Urinary bladder (tissue), 4 donors: ENCODE data around the gene ELK4. TPM values are rescaled to one million over a fixed set of nuclear protein-coding genes. Genes with fewer than 3 reads are reported as not detected.
A peak's percentile ranks its signal among the peaks of the same experiment; 100 is the strongest.

Source experiments
- DNase-seq: peaks from one replicate; pipeline ENCODE4 v3.0.0-alpha.2; 2015; ENCODE audit errors: extremely low spot score
- H3K27ac ChIP-seq: one replicate; pipeline ENCODE4 v1.5.1; 2013; ENCODE audit warnings: low read depth, mild to moderate bottlenecking, moderate library complexity
- H3K36me3 ChIP-seq: one replicate; pipeline ENCODE4 v1.6.1; 2013; ENCODE audit warnings: mild to moderate bottlenecking, moderate library complexity; ENCODE audit not compliant: insufficient read depth
- H3K4me1 ChIP-seq: one replicate; pipeline ENCODE4 v1.6.1; 2013; ENCODE audit warnings: mild to moderate bottlenecking, moderate library complexity; ENCODE audit not compliant: insufficient read depth
- H3K4me3 ChIP-seq: one replicate; pipeline ENCODE4 v1.5.1; 2013; ENCODE audit warnings: low read depth, low read length
- WGBS: extraction: QIAGEN DNeasy Blood & Tissue Kit; methylation state at CpG from one replicate; pipeline ENCODE4 v1.1.7; 2013; 5-methylcytosine and 5-hydroxymethylcytosine counted together
- polyA plus RNA-seq: library from polyadenylated mRNA; stranded (reverse); fragments of 200-250 nt; gene quantifications from one replicate; pipeline ENCODE4 v1.2.3, GENCODE V29; 2013
- total RNA-seq: library from RNA; depleted of rRNA; stranded (reverse); fragments of >200 nt; gene quantifications from one replicate; pipeline ENCODE4 v1.2.3, GENCODE V29; 2014
- donor health status: healthy with polysubstance abuse.
- donor health status: healthy.

ELK4 gene
- total and polyA plus RNA-seq, 2 donors: 5.6 to 41.9 TPM

- H3K27ac ChIP-seq: peak overlapping the region; percentile 100
- H3K36me3 ChIP-seq: no peaks in the 10 kb centered on the region
- peak overlapping the region; percentile 98 for H3K4me3 ChIP-seq
- WGBS: 11% methylated on average over 3 of the region's 3 CpGs
- no peak for DNase-seq
- no peaks in the 10 kb centered on the region for H3K4me1 ChIP-seq
Observed at GRCh38 chr1:205630651-205631009, 1.2 kb downstream of the ELK4 start.

- peak; percentile 40 for DNase-seq
- Histone ChIP-seq H3K4me1 (no peaks in the 10 kb centered on the region), H3K27ac (peak overlapping the region; percentile 100), H3K36me3 (peaks cover 1% of the 10 kb centered on the region), H3K4me3 (no peak overlapping the region)
- WGBS: 13% methylated on average over 3 of the region's 3 CpGs
Observed at GRCh38 chr1:205630241-205630640, 1.6 kb downstream of the ELK4 start.

GRCh38 chr1:205629751-205630150 is 2.1 kb downstream of the ELK4 start:
- DNase-seq: no peak
- H3K4me3 ChIP-seq: no peak overlapping the region
- no peaks in the 10 kb centered on the region for H3K4me1 ChIP-seq
- H3K27ac ChIP-seq: no peak overlapping the region
- 75% methylated on average over 6 of the region's 6 CpGs for WGBS
- H3K36me3 ChIP-seq: peaks cover 2% of the 10 kb centered on the region

GRCh38 chr1:205627956-205628355 is 3.9 kb downstream of the ELK4 start:
- Histone ChIP-seq H3K4me3 (no peak overlapping the region), H3K27ac (no peak overlapping the region), H3K36me3 (peaks cover 5% of the 10 kb centered on the region), H3K4me1 (no peaks in the 10 kb centered on the region)
- DNase-seq: no peak
- WGBS: 89% methylated on average over 8 of the region's 8 CpGs

- Histone ChIP-seq H3K27ac (no peak overlapping the region), H3K4me1 (no peaks in the 10 kb centered on the region), H3K36me3 (peaks cover 5% of the 10 kb centered on the region), H3K4me3 (no peak overlapping the region)
- no peak for DNase-seq
- 88% methylated on average over 3 of the region's 3 CpGs for WGBS
Observed at GRCh38 chr1:205626216-205626615, 5.6 kb downstream of the ELK4 start.

GRCh38 chr1:205623646-205624045 is 8.2 kb downstream of the ELK4 start:
- no peak for DNase-seq

GRCh38 chr1:205620269-205620668 is 11.5 kb downstream of the ELK4 start:
- H3K27ac ChIP-seq: no peak overlapping the region
- H3K4me1 ChIP-seq: no peaks in the 10 kb centered on the region
- H3K4me3 ChIP-seq: no peak overlapping the region
- peaks cover 15% of the 10 kb centered on the region for H3K36me3 ChIP-seq
- 93% methylated on average over 6 of the region's 6 CpGs for WGBS
- DNase-seq: no peak

More at GRCh38 chr1:205623646-205624045, 8.2 kb downstream of the ELK4 start:
- Histone ChIP-seq H3K27ac (no peak overlapping the region), H3K4me3 (no peak overlapping the region), H3K36me3 (peaks cover 13% of the 10 kb centered on the region), H3K4me1 (no peaks in the 10 kb centered on the region)
- 80% methylated on average over 4 of the region's 4 CpGs for WGBS

- peaks cover 14% of the 10 kb centered on the region for H3K36me3 ChIP-seq
- no peak overlapping the region for H3K4me3 ChIP-seq
- no peaks in the 10 kb centered on the region for H3K4me1 ChIP-seq
- no peak overlapping the region for H3K27ac ChIP-seq
- no peak for DNase-seq
- 85% methylated on average over 3 of the region's 3 CpGs for WGBS
Observed at GRCh38 chr1:205619376-205619775, 12.4 kb downstream of the ELK4 start.

- Histone ChIP-seq H3K4me1 (no peaks in the 10 kb centered on the region), H3K4me3 (no peak overlapping the region), H3K36me3 (peaks cover 14% of the 10 kb centered on the region), H3K27ac (no peak overlapping the region)
- DNase-seq: no peak
- 88% methylated on average over 1 of the region's 1 CpG for WGBS
Observed at GRCh38 chr1:205616563-205617293, 15.1 kb downstream of the ELK4 start.

- peaks cover 14% of the 10 kb centered on the region for H3K36me3 ChIP-seq
- no peak overlapping the region for H3K27ac ChIP-seq
- H3K4me3 ChIP-seq: no peak overlapping the region
- H3K4me1 ChIP-seq: no peaks in the 10 kb centered on the region
- WGBS: 61% methylated on average over 1 of the region's 1 CpG
- no peak for DNase-seq
Observed at GRCh38 chr1:205615789-205616188, 16.0 kb downstream of the ELK4 start.

GRCh38 chr1:205613854-205614412 is 17.9 kb downstream of the ELK4 start:
- WGBS: 90% methylated on average over 2 of the region's 2 CpGs
- Histone ChIP-seq H3K4me3 (no peak overlapping the region), H3K27ac (no peak overlapping the region), H3K36me3 (peaks cover 6% of the 10 kb centered on the region), H3K4me1 (peaks cover 2% of the 10 kb centered on the region)
- DNase-seq: no peak

GRCh38 chr1:205612556-205612955 is 19.3 kb downstream of the ELK4 start:
- WGBS: 87% methylated on average over 1 of the region's 1 CpG
- Histone ChIP-seq H3K4me1 (peaks cover 2% of the 10 kb centered on the region), H3K36me3 (peaks cover 2% of the 10 kb centered on the region), H3K4me3 (no peak overlapping the region), H3K27ac (no peak overlapping the region)
- DNase-seq: no peak

- WGBS: 94% methylated on average over 3 of the region's 3 CpGs
- peaks cover 2% of the 10 kb centered on the region for H3K4me1 ChIP-seq
Observed at GRCh38 chr1:205612104-205612503, 19.7 kb downstream of the ELK4 start.

GRCh38 chr1:205610901-205611466 is 20.8 kb downstream of the ELK4 start:
- H3K27ac ChIP-seq: no peak overlapping the region
- peaks cover 2% of the 10 kb centered on the region for H3K4me1 ChIP-seq
- peaks cover 2% of the 10 kb centered on the region for H3K36me3 ChIP-seq
- no peak overlapping the region for H3K4me3 ChIP-seq
- WGBS: 68% methylated on average over 3 of the region's 3 CpGs
- DNase-seq: peak; percentile 42

More at GRCh38 chr1:205612104-205612503, 19.7 kb downstream of the ELK4 start:
- Histone ChIP-seq H3K27ac (no peak overlapping the region), H3K36me3 (peaks cover 2% of the 10 kb centered on the region), H3K4me3 (no peak overlapping the region)
- DNase-seq: no peak
